H1 (cell line): Measurements from ENCODE around the gene RAB3IP. TPM values are rescaled to one million over a fixed set of nuclear protein-coding genes. Genes with fewer than 3 reads are reported as not detected.

Source experiments
- CTCF ChIA-PET: fragments of 300-600 bp; sonication (Branson Sonifier 250); formaldehyde crosslinking; loops from one replicate; lab custom pipeline; 2021; ENCODE audit not compliant: partially characterized antibody; lab: Charles Lee
- POLR2A ChIA-PET: fragments of 300-600 bp; sonication (Branson Sonifier 250); formaldehyde crosslinking; loops from one replicate; lab custom pipeline; 2021; ENCODE audit warnings: inconsistent platforms; ENCODE audit not compliant: partially characterized antibody; lab: Charles Lee
- DNase-seq, 2 experiments: peaks; one replicate each; pipeline versions ENCODE4 v3.0.0 to v3.0.0-alpha.2; 2010 to 2022; ENCODE audit warnings: low spot score in 2 of 2, low read depth in 1 of 2, mixed read lengths in 1 of 2
- FAIRE-seq: peaks from 2 replicates; lab custom pipeline; 2011; peaks lifted over from hg19 to GRCh38; lab: Jason Lieb, UNC
- H2AFZ ChIP-seq: 2 replicates; pipeline ENCODE4 v1.8.1; 2012; ENCODE audit warnings: low read length, inconsistent platforms
- H2AK5ac ChIP-seq: 2 replicates; pipeline ENCODE4 v1.6.1; 2013; ENCODE audit warnings: low read depth, low read length
- H2BK120ac ChIP-seq: replicated peaks from 2 replicates; pipeline ENCODE3; 2013; ENCODE audit warnings: low read depth, low read length, inconsistent platforms
- H2BK12ac ChIP-seq: 2 replicates; pipeline ENCODE4 v1.6.1; 2013; ENCODE audit warnings: low read depth, low read length
- H2BK15ac ChIP-seq: 2 replicates; pipeline ENCODE4 v1.6.1; 2013; ENCODE audit warnings: low read length
- H2BK20ac ChIP-seq: 2 replicates; pipeline ENCODE4 v1.6.1; 2013; ENCODE audit warnings: low read length
- H2BK5ac ChIP-seq: 2 replicates; pipeline ENCODE4 v1.6.1; 2013; ENCODE audit warnings: low read depth, low read length
- H3K14ac ChIP-seq: 2 replicates; pipeline ENCODE4 v1.6.1; 2013; ENCODE audit warnings: inconsistent platforms; ENCODE audit not compliant: insufficient read length
- H3K18ac ChIP-seq: 2 replicates; pipeline ENCODE4 v1.6.1; 2013; ENCODE audit warnings: low read length; ENCODE audit errors: extremely low read depth
- H3K23ac ChIP-seq: 2 replicates; pipeline ENCODE4 v1.6.1; 2013; ENCODE audit warnings: inconsistent platforms; ENCODE audit not compliant: insufficient read length
- H3K23me2 ChIP-seq: 2 replicates; pipeline ENCODE4 v1.6.1; 2013; ENCODE audit warnings: low read depth, low read length
- H3K27ac ChIP-seq: 2 replicates; pipeline ENCODE4 v1.6.1; 2011; ENCODE audit warnings: low read depth, low read length, inconsistent platforms
- H3K27me3 ChIP-seq, 4 experiments: replicated peaks in 1 of 4; 1 replicate in 1 of 4; 2 replicates in 3 of 4; pipeline versions ENCODE4 v1.6.1 to v1.8.1; 2011 to 2013; ENCODE audit warnings: low read length in 3 of 4, mild to moderate bottlenecking in 3 of 4, inconsistent platforms in 2 of 4, mixed read lengths in 2 of 4, moderate library complexity in 1 of 4; ENCODE audit not compliant: control insufficient read depth in 3 of 4, insufficient read depth in 3 of 4; ENCODE audit errors: extremely low read depth in 1 of 4
- H3K36me3 ChIP-seq, 4 experiments: 2 replicates each; pipeline versions ENCODE4 v1.6.1 to v1.8.1; 2011 to 2013; ENCODE audit warnings: mild to moderate bottlenecking in 4 of 4, low read length in 3 of 4, moderate library complexity in 2 of 4, control low read depth in 1 of 4, inconsistent platforms in 1 of 4; ENCODE audit not compliant: insufficient read depth in 4 of 4, control insufficient read depth in 2 of 4
- H3K4ac ChIP-seq: replicated peaks from 2 replicates; pipeline ENCODE3; 2013; ENCODE audit warnings: low read length, low read depth, mixed read lengths, inconsistent platforms; ENCODE audit not compliant: insufficient read length
- H3K4me1 ChIP-seq, 4 experiments: replicated peaks in 1 of 4; 1 replicate in 1 of 4; 2 replicates in 3 of 4; pipeline versions ENCODE4 v1.6.1 to v1.8.1; 2011 to 2013; ENCODE audit warnings: low read length in 3 of 4, inconsistent platforms in 2 of 4, mixed read lengths in 1 of 4; ENCODE audit not compliant: insufficient read depth in 4 of 4, control insufficient read depth in 3 of 4
- H3K4me2 ChIP-seq, 2 experiments: 2 replicates each; pipeline versions ENCODE4 v1.6.1 to v1.8.1; 2011 to 2013; ENCODE audit warnings: low read depth in 2 of 2, low read length in 2 of 2, control low read depth in 1 of 2, inconsistent platforms in 1 of 2, mild to moderate bottlenecking in 1 of 2; ENCODE audit not compliant: insufficient read depth in 1 of 2
- H3K4me3 ChIP-seq, 4 experiments: fragments of 200-600, 300-600 bp in 1 of 4; sonication (generic), shearing (Covaris generic), sonication (Bioruptor Twin) in 1 of 4; 2 replicates each; pipeline versions ENCODE4 v1.5.1 to v1.8.1; 2011 to 2016; ENCODE audit warnings: low read length in 4 of 4, low read depth in 3 of 4, control low read depth in 2 of 4, inconsistent platforms in 2 of 4, mild to moderate bottlenecking in 2 of 4, mixed read lengths in 1 of 4, moderate library complexity in 1 of 4; ENCODE audit not compliant: insufficient read depth in 2 of 4; ENCODE audit errors: extremely low read depth in 1 of 4
- H3K56ac ChIP-seq: replicated peaks from 2 replicates; pipeline ENCODE3; 2013; ENCODE audit warnings: low read depth, mild to moderate bottlenecking, mixed read lengths, low read length, inconsistent platforms; ENCODE audit not compliant: insufficient read length
- H3K79me1 ChIP-seq: 2 replicates; pipeline ENCODE4 v1.6.1; 2013; ENCODE audit warnings: low read depth, low read length, control low read depth
- H3K79me2 ChIP-seq, 2 experiments: 2 replicates each; pipeline versions ENCODE4 v1.6.1 to v1.8.1; 2012 to 2013; ENCODE audit warnings: low read length in 2 of 2, mild to moderate bottlenecking in 2 of 2, inconsistent platforms in 1 of 2; ENCODE audit not compliant: insufficient read depth in 2 of 2, control insufficient read depth in 1 of 2
- H3K9ac ChIP-seq, 4 experiments: replicated peaks in 1 of 4; 1 replicate in 1 of 4; 2 replicates in 3 of 4; pipeline versions ENCODE4 v1.6.1 to v1.8.1; 2011 to 2013; ENCODE audit warnings: low read depth in 3 of 4, low read length in 3 of 4, control low read depth in 2 of 4, mild to moderate bottlenecking in 2 of 4, moderate library complexity in 2 of 4, inconsistent platforms in 1 of 4; ENCODE audit errors: extremely low read depth in 1 of 4
- H3K9me3 ChIP-seq, 2 experiments: 2 replicates each; pipeline versions ENCODE4 v1.6.1 to v1.8.1; 2012 to 2013; ENCODE audit warnings: mild to moderate bottlenecking in 2 of 2, moderate library complexity in 2 of 2, control low read depth in 1 of 2, inconsistent platforms in 1 of 2, low read depth in 1 of 2, low read length in 1 of 2, mixed read lengths in 1 of 2; ENCODE audit not compliant: insufficient read depth in 2 of 2
- H4K20me1 ChIP-seq, 2 experiments: replicated peaks in 1 of 2; 2 replicates each; pipeline versions ENCODE3 to v1.8.1; 2011 to 2013; ENCODE audit warnings: inconsistent platforms in 2 of 2, low read length in 2 of 2, mild to moderate bottlenecking in 1 of 2; ENCODE audit not compliant: insufficient read depth in 2 of 2, control insufficient read depth in 1 of 2
- H4K5ac ChIP-seq: 2 replicates; pipeline ENCODE4 v1.6.1; 2013; ENCODE audit warnings: low read length, low read depth, mixed read lengths, inconsistent platforms; ENCODE audit not compliant: insufficient read length
- H4K8ac ChIP-seq: 2 replicates; pipeline ENCODE4 v1.8.0; 2013; ENCODE audit warnings: mild to moderate bottlenecking, moderate library complexity, low read length, inconsistent platforms; ENCODE audit not compliant: insufficient read depth; ENCODE audit errors: extremely low read depth
- H4K91ac ChIP-seq: replicated peaks from 2 replicates; pipeline ENCODE3; 2013; ENCODE audit warnings: low read length, mixed read lengths, inconsistent platforms; ENCODE audit not compliant: insufficient read length
- CEBPB ChIP-seq: IDR thresholded peaks from 2 replicates; pipeline ENCODE4 v1.6.1; 2012; ENCODE audit warnings: low read depth, low read length
- FOSL1 ChIP-seq: IDR thresholded peaks from 2 replicates; pipeline ENCODE4 v1.6.1; 2011; ENCODE audit warnings: mild to moderate bottlenecking, low read depth, low read length, moderate library complexity; ENCODE audit not compliant: insufficient read depth
- RBBP5 ChIP-seq: IDR thresholded peaks from 2 replicates; pipeline ENCODE4 v1.7.1; 2012; ENCODE audit warnings: low read depth, mild to moderate bottlenecking, inconsistent platforms, low read length, moderate library complexity, borderline replicate concordance
- SIN3A ChIP-seq, 2 experiments: IDR thresholded peaks in 1 of 2; conservative IDR thresholded peaks in 1 of 2; 2 replicates each; pipeline ENCODE4 v1.6.1; 2011 to 2012; ENCODE audit warnings: low read length in 2 of 2, improper control_type of control experiment in 1 of 2, low read depth in 1 of 2, mild to moderate bottlenecking in 1 of 2
- SP1 ChIP-seq: IDR thresholded peaks from 2 replicates; pipeline ENCODE4 v1.6.1; 2011; ENCODE audit warnings: low read depth, low read length
- SRF ChIP-seq: IDR thresholded peaks from 2 replicates; pipeline ENCODE4 v1.6.1; 2011; ENCODE audit warnings: mild to moderate bottlenecking, low read depth, low read length, moderate library complexity
- TEAD4 ChIP-seq: IDR thresholded peaks from 2 replicates; pipeline ENCODE4 v1.6.1; 2012; ENCODE audit warnings: low read depth, low read length, inconsistent platforms, mixed read lengths
- polyA plus RNA-seq, 7 experiments: library from polyadenylated mRNA; depleted of rRNA in 3 of 7; stranded (reverse) in 5 of 7; unstranded in 2 of 7; fragments of >200 nt in 5 of 7; fragments of 200-250 nt in 2 of 7; gene quantifications; 1 replicate in 5 of 7; 2 replicates in 1 of 7; 4 replicates in 1 of 7; pipeline versions ENCODE4 v1.2.1 to v1.2.3, GENCODE V29; 2011 to 2013; ENCODE audit warnings: missing spikeins in 2 of 7, mixed read lengths in 2 of 7
- total RNA-seq: library from RNA; stranded (reverse); fragmentation: NEBNext Ultra II Directional; extraction: Animal tissue kit (Norgen Biotek cat#: 25700); gene quantifications from 2 replicates; pipeline ENCODE4 v1.2.1, GENCODE V29; 2021
- TF ChIP-seq, protein P1 (sequence below): IDR thresholded peaks from 2 replicates; pipeline ENCODE4 v1.6.1; 2012; ENCODE audit warnings: inconsistent platforms

The RAB3IP gene
- total and polyA plus RNA-seq, 2 of the 8 experiments (the other 6 are each of a cell fraction or from before 2014, with no cell fraction given): 17.7 to 34.6 TPM

- no peak overlapping the region for H2AFZ ChIP-seq
- H2BK12ac ChIP-seq: no peak overlapping the region
- H2AK5ac ChIP-seq: no peak overlapping the region
- no peak overlapping the region for H4K8ac ChIP-seq
- no peak for DNase-seq
- H3K27me3 ChIP-seq: peaks cover 0 to 1% (median 0%) of the 10 kb centered on the region in 4 experiments; a peak in 1 of 7 replicates
- no peaks in the 10 kb centered on the region for H3K4me1 ChIP-seq
- H2BK120ac ChIP-seq: no peak overlapping the region
- no peak overlapping the region for H3K14ac ChIP-seq
- no peak overlapping the region for H3K18ac ChIP-seq
- H3K56ac ChIP-seq: no peak overlapping the region
- no peak overlapping the region for H3K27ac ChIP-seq
- no peak overlapping the region for H3K4ac ChIP-seq
- no peaks in the 10 kb centered on the region for H4K20me1 ChIP-seq
- H4K5ac ChIP-seq: no peak overlapping the region
- H3K36me3 ChIP-seq: peaks cover 0 to 11% (median 4%) of the 10 kb centered on the region in 4 experiments; a peak in 3 of 8 replicates
- H3K4me3 ChIP-seq: no peak overlapping the region
- H3K79me2 ChIP-seq: no peaks in the 10 kb centered on the region
- no peak overlapping the region for H4K91ac ChIP-seq
- no peak overlapping the region for H3K23ac ChIP-seq
- no peak overlapping the region for H2BK15ac ChIP-seq
- FAIRE-seq: no peak
- peaks cover 0 to 16% of the 10 kb centered on the region in 2 experiments; a peak in 3 of 4 replicates for H3K9me3 ChIP-seq
- H3K23me2 ChIP-seq: no peaks in the 10 kb centered on the region
- no peak overlapping the region for H3K9ac ChIP-seq
- CTCF ChIA-PET: interaction anchor here (1.0 kb wide), 1 partner anchor 10 kb away, joined by 4 read pairs; no protein-coding TSS in a partner anchor
- no peak overlapping the region for H2BK20ac ChIP-seq
- POLR2A ChIA-PET: no interaction called here
- H2BK5ac ChIP-seq: no peak overlapping the region
- no peaks in the 10 kb centered on the region for H3K79me1 ChIP-seq
- H3K4me2 ChIP-seq: no peak overlapping the region
- TF ChIP-seq RBBP5 (no peak), TEAD4 (no peak), SP1 (no peak), SRF (no peak), FOSL1 (no peak), CEBPB (no peak), SIN3A (conservative IDR thresholded peaks at IDR 0.05 in 1 of 2, IDR thresholded peaks at IDR 0.05 in 1 of 2; ENCODE audit: low read depth in 1 of 2, low read length in 2 of 2) (no peak)
- TF ChIP-seq, protein P1, sequence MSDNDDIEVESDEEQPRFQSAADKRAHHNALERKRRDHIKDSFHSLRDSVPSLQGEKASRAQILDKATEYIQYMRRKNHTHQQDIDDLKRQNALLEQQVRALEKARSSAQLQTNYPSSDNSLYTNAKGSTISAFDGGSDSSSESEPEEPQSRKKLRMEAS: no peak
Observed at GRCh38 chr12:69789351-69789750, 50.7 kb downstream of the RAB3IP start.
